ENCODE results near the gene PEX16. TPM values are rescaled to one million over a fixed set of nuclear protein-coding genes. Genes with fewer than 3 reads are reported as not detected.

The PEX16 gene
- total RNA-seq, 4 donors from 2014 or later = 28.5 to 41.2 (median 29.5) TPM

DNA sequence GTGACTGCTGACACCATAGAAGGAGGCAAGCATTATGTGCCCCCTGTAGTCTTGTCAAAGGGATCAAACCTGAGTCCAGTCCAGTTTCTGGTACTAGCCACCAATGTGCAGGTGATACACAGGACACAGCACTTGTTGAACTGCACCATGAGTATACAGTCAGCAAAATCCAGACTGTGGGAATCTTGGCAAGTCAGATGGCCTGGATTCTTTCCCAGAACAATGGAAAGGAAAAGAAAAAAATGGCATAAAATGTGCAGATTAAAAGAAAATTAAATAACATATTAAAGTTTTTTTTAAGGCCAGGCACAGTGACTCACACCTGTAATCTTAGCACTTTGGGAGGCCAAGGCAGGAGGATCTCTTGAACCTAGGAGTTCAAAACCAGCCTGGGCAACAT is 53.6 kb downstream of the PEX16 start:
- no peaks in the 10 kb centered on the region for H3K27me3 ChIP-seq
- no peak overlapping the region for H3K4me3 ChIP-seq (replicated peaks in 1 of 3)
- H3K4me1 ChIP-seq = peaks cover 15 to 18% of the 10 kb centered on the region in 2 donors
- no peak overlapping the region for H3K27ac ChIP-seq
- H3K36me3 ChIP-seq = peaks cover 62 to 71% of the 10 kb centered on the region in 2 donors
- DNase-seq = no peak
- TF ChIP-seq, protein P1, sequence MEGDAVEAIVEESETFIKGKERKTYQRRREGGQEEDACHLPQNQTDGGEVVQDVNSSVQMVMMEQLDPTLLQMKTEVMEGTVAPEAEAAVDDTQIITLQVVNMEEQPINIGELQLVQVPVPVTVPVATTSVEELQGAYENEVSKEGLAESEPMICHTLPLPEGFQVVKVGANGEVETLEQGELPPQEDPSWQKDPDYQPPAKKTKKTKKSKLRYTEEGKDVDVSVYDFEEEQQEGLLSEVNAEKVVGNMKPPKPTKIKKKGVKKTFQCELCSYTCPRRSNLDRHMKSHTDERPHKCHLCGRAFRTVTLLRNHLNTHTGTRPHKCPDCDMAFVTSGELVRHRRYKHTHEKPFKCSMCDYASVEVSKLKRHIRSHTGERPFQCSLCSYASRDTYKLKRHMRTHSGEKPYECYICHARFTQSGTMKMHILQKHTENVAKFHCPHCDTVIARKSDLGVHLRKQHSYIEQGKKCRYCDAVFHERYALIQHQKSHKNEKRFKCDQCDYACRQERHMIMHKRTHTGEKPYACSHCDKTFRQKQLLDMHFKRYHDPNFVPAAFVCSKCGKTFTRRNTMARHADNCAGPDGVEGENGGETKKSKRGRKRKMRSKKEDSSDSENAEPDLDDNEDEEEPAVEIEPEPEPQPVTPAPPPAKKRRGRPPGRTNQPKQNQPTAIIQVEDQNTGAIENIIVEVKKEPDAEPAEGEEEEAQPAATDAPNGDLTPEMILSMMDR (IDR thresholded peaks at IDR 0.05) = no peak
- no peak for TF ChIP-seq POLR2A (IDR thresholded peaks at IDR 0.05)
- intact Hi-C loops (cut with DNase I) = no loop called here
- no peaks in the 10 kb centered on the region for H3K9me3 ChIP-seq

DNA sequence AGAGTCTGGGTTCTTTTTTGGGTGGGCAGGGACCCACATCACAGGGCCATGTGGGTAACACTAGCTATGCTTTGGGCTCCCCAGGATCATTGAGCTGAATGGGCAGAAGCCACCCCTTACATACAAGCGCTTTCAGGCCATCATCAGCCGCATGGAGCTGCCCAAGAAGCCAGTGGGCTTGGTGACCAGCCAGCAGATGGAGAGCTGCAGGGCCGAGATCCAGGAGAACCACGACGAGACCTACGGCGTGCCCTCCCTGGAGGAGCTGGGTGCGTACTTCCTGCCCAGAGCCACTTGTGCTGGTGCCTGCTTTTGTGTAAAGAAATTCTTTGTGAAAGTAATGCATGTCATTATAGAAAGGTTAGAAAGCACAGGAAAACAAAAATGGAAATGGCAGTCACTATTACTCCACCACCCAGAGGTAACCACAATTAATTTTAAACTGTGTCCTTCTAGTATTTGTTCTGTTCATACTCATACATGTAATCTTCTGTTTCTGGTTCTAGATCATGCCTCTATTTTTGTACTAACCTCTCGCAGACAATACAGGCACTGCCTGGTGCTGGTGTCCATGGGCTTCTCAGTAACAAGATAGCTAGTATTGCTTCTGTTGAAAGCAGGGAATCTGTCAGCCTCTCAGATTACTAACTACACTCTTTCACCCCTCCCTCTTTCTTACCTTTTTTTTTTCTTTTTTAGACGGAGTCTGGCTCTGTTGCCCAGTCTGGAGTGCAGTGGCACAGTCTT is 56.7 kb downstream of the PEX16 start:
- 87 to 94% methylated on average over 8 to 10 of the region's 10 CpGs for WGBS, 2 donors
- Histone ChIP-seq H3K4me1 (peaks cover 45 to 49% of the 10 kb centered on the region in 2 donors), H3K4me3 (replicated peaks in 1 of 3) (no peak overlapping the region), H3K27me3 (no peaks in the 10 kb centered on the region), H3K27ac (peak overlapping the region in 2 of 3 donors; percentile 87 to 89), H3K9me3 (no peaks in the 10 kb centered on the region), H3K36me3 (peaks cover 39 to 46% of the 10 kb centered on the region in 2 donors)
- no peak for DNase-seq
- intact Hi-C loops (cut with DNase I) = no loop called here
- TF ChIP-seq, protein P1 (IDR thresholded peaks at IDR 0.05) = no peak
- TF ChIP-seq POLR2A (IDR thresholded peaks at IDR 0.05) = no peak

DNA sequence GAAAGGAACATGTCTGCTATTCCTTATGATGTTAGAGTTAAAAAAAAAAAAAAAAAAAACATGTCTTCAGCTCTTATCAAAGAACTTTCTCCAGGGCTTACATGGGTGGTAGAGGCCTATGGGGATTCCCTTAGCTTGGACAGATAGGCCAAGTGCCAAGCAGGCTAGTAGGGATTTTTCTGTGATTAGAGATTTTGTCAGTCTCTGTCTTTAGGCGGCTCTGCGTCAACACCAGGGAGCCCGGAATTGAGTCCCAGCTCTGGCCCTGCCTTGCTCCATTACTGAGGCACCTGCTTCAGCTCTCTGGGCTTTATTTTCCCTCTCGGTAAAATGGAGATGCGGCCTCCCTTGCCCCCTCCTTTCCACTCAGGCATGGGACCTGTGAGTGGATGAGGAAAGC is 57.3 kb downstream of the PEX16 start:
- DNase-seq = no peak
- Histone ChIP-seq H3K4me3 (replicated peaks in 1 of 3) (no peak overlapping the region), H3K9me3 (no peaks in the 10 kb centered on the region), H3K36me3 (peaks cover 39 to 42% of the 10 kb centered on the region in 2 donors), H3K4me1 (peaks cover 51 to 54% of the 10 kb centered on the region in 2 donors), H3K27ac (peak overlapping the region; percentile 87 to 91 (median 89)), H3K27me3 (no peaks in the 10 kb centered on the region)
- intact Hi-C loops (cut with DNase I) = no loop called here
- no peak for TF ChIP-seq POLR2A (IDR thresholded peaks at IDR 0.05)
- TF ChIP-seq, protein P1 (IDR thresholded peaks at IDR 0.05) = no peak
- 79 to 94% methylated on average over 5 of the region's 5 CpGs for WGBS, 2 donors

Other genes with a start within 250 kb of the PEX16 start
- 10 to 100 TPM; 11.2 to 15.8 (median 14.0) TPM for gene SLC35C1, start 112.7 kb downstream of the PEX16 start, total RNA-seq
- gene CRY2, start 70.4 kb downstream of the PEX16 start, total RNA-seq = 100 to 1,000 TPM in 1 of 4 donors, 10 to 100 TPM in 3; 49.5 to 117 (median 57.8) TPM
- gene MAPK8IP1, start 32.2 kb downstream of the PEX16 start, total RNA-seq = 10 to 100 TPM in 3 of 4 donors, 1 to 10 TPM in 1; 9.5 to 25.1 (median 17.4) TPM
- 1 to 10 TPM in 2 of 4 donors, not detected in 2; 1.8 to 2.6 TPM for gene FREY1, start 10.6 kb downstream of the PEX16 start, total RNA-seq
- 10 to 100 TPM; 11.2 to 19.0 (median 14.1) TPM for gene LARGE2, start 4.8 kb upstream of the PEX16 start, total RNA-seq
- 10 to 100 TPM; 26.2 to 95.7 (median 64.0) TPM for gene PHF21A, start 203.6 kb upstream of the PEX16 start, total RNA-seq